MM.1S (cell line): ENCODE results near the gene E2F6.

ENCODE experiments used
- DNase-seq: peaks from one replicate; pipeline ENCODE4 v3.0.0-alpha.2; 2015
- H2AFZ ChIP-seq: fragments of 300-600 bp; sonication (generic); 2 replicates; pipeline ENCODE4 v1.6.0; 2016; ENCODE audit warnings: antibody characterized with exemption, low read length
- H3F3A ChIP-seq: fragments of 300-600 bp; sonication (generic); 2 replicates; pipeline ENCODE4 v1.6.1; 2016; ENCODE audit warnings: mild to moderate bottlenecking, antibody characterized with exemption, low read length, moderate library complexity, mixed read lengths; ENCODE audit not compliant: insufficient read depth
- H3K27ac ChIP-seq: fragments of 300-600 bp; sonication (generic); 2 replicates; pipeline ENCODE4 v1.5.1; 2016; ENCODE audit warnings: mild to moderate bottlenecking, low read length
- H3K27me3 ChIP-seq: fragments of 300-600 bp; sonication (generic); replicated peaks from 2 replicates; pipeline ENCODE4 v1.6.0; 2016; ENCODE audit warnings: low read length; ENCODE audit not compliant: insufficient read depth
- H3K36me3 ChIP-seq: fragments of 300-600 bp; sonication (generic); replicated peaks from 2 replicates; pipeline ENCODE4 v1.6.1; 2016; ENCODE audit warnings: mild to moderate bottlenecking, low read length, mixed read lengths; ENCODE audit not compliant: insufficient read depth
- H3K4me1 ChIP-seq: fragments of 300-600 bp; sonication (generic); 2 replicates; pipeline ENCODE4 v1.6.1; 2016; ENCODE audit warnings: low read length, mixed read lengths
- H3K4me2 ChIP-seq: fragments of 300-600 bp; sonication (generic); 2 replicates; pipeline ENCODE4 v1.6.0; 2016; ENCODE audit warnings: low read depth, low read length
- H3K4me3 ChIP-seq: fragments of 300-600 bp; sonication (generic); 2 replicates; pipeline ENCODE4 v1.5.1; 2016; ENCODE audit warnings: low read length, mixed read lengths
- H3K79me2 ChIP-seq: fragments of 300-600 bp; sonication (generic); 2 replicates; pipeline ENCODE4 v1.6.1; 2016; ENCODE audit warnings: mixed run types, low read length, mixed read lengths
- H3K9ac ChIP-seq: fragments of 300-600 bp; sonication (generic); 2 replicates; pipeline ENCODE4 v1.6.1; 2016; ENCODE audit warnings: low read length, mixed read lengths
- H3K9me2 ChIP-seq: fragments of 300-600 bp; sonication (generic); replicated peaks from 2 replicates; pipeline ENCODE4 v1.6.1; 2016; ENCODE audit warnings: mild to moderate bottlenecking, low read length, mixed read lengths; ENCODE audit not compliant: insufficient read depth
- H3K9me3 ChIP-seq: fragments of 300-600 bp; sonication (generic); replicated peaks from 2 replicates; pipeline ENCODE4 v1.6.1; 2016; ENCODE audit warnings: mild to moderate bottlenecking, low read length, mixed read lengths; ENCODE audit not compliant: insufficient read depth
- H4K20me1 ChIP-seq: fragments of 300-600 bp; sonication (generic); 2 replicates; pipeline ENCODE4 v1.6.1; 2016; ENCODE audit warnings: mild to moderate bottlenecking, low read length, moderate library complexity, mixed read lengths; ENCODE audit not compliant: insufficient read depth
- EZH2 ChIP-seq: fragments of 300-600 bp; sonication (generic); optimal IDR thresholded peaks from 2 replicates; pipeline ENCODE3; 2017; ENCODE audit warnings: low read depth, mild to moderate bottlenecking, antibody characterized with exemption, low read length, mixed read lengths
- EZH2phosphoT487 ChIP-seq: fragments of 300-600 bp; sonication (generic); IDR thresholded peaks from 2 replicates; pipeline ENCODE4 v1.6.1; 2018; ENCODE audit warnings: antibody characterized with exemption, low read length
- TF ChIP-seq, protein P1 (sequence below): fragments of 300-600 bp; sonication (generic); IDR thresholded peaks from 2 replicates; pipeline ENCODE4 v1.5.1; 2016; ENCODE audit warnings: antibody characterized with exemption, low read length, mixed read lengths

Gene E2F6

GRCh38 chr2:11467129-11467649 is 1.2 kb upstream of the E2F6 start:
- no peaks in the 10 kb centered on the region; the same call in 1 of the 2 replicates for H3K4me1 ChIP-seq

DNA sequence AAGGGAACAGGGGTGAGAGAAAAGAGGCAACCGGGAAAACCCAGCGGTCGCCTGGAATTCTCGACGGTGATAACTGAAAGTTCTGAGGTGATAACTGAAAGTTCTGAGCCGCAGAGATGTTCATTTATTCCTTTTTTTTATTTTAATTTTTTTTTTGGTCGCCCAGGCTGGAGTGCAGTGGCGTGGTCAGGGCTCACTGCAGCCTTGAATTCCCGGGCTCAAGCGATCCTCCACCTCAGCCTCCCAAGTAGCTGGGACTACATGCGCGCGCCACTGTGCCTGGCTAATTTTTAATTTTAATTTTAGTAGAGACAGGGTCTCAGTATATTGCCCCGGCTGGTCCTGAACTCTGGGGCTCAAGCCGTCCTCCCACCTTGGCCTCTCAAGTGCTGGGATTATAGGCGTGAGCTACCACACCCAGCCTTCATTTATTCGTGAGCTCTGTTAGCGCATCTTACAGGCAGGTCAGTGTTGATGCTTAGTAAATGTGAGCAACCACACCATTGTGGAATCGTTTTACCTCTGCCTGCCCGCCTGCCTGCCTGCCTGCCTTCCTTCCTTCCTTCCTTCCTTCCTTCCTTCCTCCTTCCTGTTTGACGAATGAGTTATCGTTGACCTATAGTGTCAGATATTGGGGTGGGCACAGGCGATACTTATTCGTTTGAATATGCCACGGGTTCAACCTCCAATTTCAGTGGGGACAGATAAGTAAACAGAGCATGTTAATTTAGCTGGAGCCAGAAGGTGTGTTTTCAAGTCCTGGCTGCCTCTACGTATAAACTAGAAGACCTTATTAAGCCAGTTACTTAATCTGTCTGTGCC is 557 bp upstream of the E2F6 start:
- peak overlapping the region; percentile 77 for H2AFZ ChIP-seq
- H3K79me2 ChIP-seq = peaks cover 42% of the 10 kb centered on the region
- H3K9me2 ChIP-seq = no peaks in the 10 kb centered on the region
- H4K20me1 ChIP-seq = no peaks in the 10 kb centered on the region
- TF ChIP-seq EZH2 (no peak), EZH2phosphoT487 (no peak)
- TF ChIP-seq, protein P1, sequence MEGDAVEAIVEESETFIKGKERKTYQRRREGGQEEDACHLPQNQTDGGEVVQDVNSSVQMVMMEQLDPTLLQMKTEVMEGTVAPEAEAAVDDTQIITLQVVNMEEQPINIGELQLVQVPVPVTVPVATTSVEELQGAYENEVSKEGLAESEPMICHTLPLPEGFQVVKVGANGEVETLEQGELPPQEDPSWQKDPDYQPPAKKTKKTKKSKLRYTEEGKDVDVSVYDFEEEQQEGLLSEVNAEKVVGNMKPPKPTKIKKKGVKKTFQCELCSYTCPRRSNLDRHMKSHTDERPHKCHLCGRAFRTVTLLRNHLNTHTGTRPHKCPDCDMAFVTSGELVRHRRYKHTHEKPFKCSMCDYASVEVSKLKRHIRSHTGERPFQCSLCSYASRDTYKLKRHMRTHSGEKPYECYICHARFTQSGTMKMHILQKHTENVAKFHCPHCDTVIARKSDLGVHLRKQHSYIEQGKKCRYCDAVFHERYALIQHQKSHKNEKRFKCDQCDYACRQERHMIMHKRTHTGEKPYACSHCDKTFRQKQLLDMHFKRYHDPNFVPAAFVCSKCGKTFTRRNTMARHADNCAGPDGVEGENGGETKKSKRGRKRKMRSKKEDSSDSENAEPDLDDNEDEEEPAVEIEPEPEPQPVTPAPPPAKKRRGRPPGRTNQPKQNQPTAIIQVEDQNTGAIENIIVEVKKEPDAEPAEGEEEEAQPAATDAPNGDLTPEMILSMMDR = no peak
- no peaks in the 10 kb centered on the region for H3K9me3 ChIP-seq
- peak overlapping the region; percentile 67 for H3K4me3 ChIP-seq
- H3K36me3 ChIP-seq = no peaks in the 10 kb centered on the region
- peak overlapping the region; percentile 97 for H3K4me2 ChIP-seq
- H3K27me3 ChIP-seq = no peaks in the 10 kb centered on the region
- no peak overlapping the region for H3K27ac ChIP-seq
- H3K9ac ChIP-seq = peak overlapping the region; percentile 68; the same call in 1 of the 2 replicates
- DNase-seq = peak; percentile 42
- H3K4me1 ChIP-seq = no peaks in the 10 kb centered on the region; the same call in 1 of the 2 replicates
- no peaks in the 10 kb centered on the region for H3F3A ChIP-seq

More at GRCh38 chr2:11467129-11467649, 1.2 kb upstream of the E2F6 start:
- Histone ChIP-seq H3K27me3 (no peaks in the 10 kb centered on the region), H3K27ac (no peak overlapping the region), H4K20me1 (no peaks in the 10 kb centered on the region), H3K9ac (no peak overlapping the region), H3F3A (no peaks in the 10 kb centered on the region), H2AFZ (no peak overlapping the region), H3K4me2 (peak overlapping the region; percentile 97; the same call in 1 of the 2 replicates), H3K79me2 (peaks cover 35% of the 10 kb centered on the region), H3K9me2 (no peaks in the 10 kb centered on the region), H3K9me3 (no peaks in the 10 kb centered on the region), H3K36me3 (no peaks in the 10 kb centered on the region), H3K4me3 (no peak overlapping the region)
- no peak for TF ChIP-seq EZH2
- no peak for TF ChIP-seq EZH2phosphoT487
- TF ChIP-seq, protein P1 = no peak
- DNase-seq = no peak

DNA sequence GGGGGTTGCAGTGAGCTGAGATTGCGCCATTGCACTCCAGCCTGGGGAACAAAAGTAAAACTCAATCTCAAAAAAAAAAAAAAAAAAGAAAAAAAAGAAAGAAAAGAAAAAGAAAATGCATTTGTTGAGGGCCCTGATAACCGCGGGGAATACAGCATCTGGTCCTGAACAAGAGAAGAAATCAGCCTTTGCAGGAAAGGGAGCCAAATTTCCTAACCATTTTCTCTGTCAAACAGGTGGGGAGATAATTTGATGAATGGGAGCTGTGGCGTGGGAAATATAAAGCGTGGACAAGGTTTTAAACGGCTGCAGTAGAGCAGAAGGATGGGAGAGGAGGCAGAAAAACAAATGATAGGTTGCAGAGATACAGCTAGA is 864 bp downstream of the E2F6 start:
- Histone ChIP-seq H3K9ac (peak overlapping the region; percentile 68; the same call in 1 of the 2 replicates), H3K27ac (no peak overlapping the region; the same call in 1 of the 2 replicates)
- no peak for DNase-seq

More for the DNA sequence above, 864 bp downstream of the E2F6 start:
- Histone ChIP-seq H3K4me3 (peak overlapping the region; percentile 67), H3K79me2 (peaks cover 56% of the 10 kb centered on the region), H3K27me3 (no peaks in the 10 kb centered on the region), H4K20me1 (no peaks in the 10 kb centered on the region), H3F3A (no peaks in the 10 kb centered on the region), H3K9me3 (no peaks in the 10 kb centered on the region), H3K4me1 (no peaks in the 10 kb centered on the region; the same call in 1 of the 2 replicates), H3K36me3 (no peaks in the 10 kb centered on the region; the same call in 1 of the 2 replicates), H2AFZ (peak overlapping the region; percentile 77), H3K4me2 (peak overlapping the region; percentile 97), H3K9me2 (no peaks in the 10 kb centered on the region)
- TF ChIP-seq, protein P1 = no peak
- TF ChIP-seq EZH2phosphoT487 = no peak
- no peak for TF ChIP-seq EZH2
